HUES48 (cell line): Measurements from ENCODE around the gene BRWD1.

Experiments
- H3K27ac ChIP-seq: one replicate; pipeline ENCODE4 v1.7.0; 2013; ENCODE audit warnings: low read depth, low read length, inconsistent platforms
- H3K27me3 ChIP-seq: 2 replicates; pipeline ENCODE4 v1.6.1; 2013; ENCODE audit warnings: mild to moderate bottlenecking, low read length; ENCODE audit not compliant: control insufficient read depth, insufficient read depth
- H3K36me3 ChIP-seq: 2 replicates; pipeline ENCODE4 v1.6.1; 2013; ENCODE audit warnings: low read length; ENCODE audit not compliant: control insufficient read depth, insufficient read depth
- H3K4me1 ChIP-seq: 2 replicates; pipeline ENCODE4 v1.6.1; 2013; ENCODE audit warnings: mild to moderate bottlenecking, low read length; ENCODE audit not compliant: control insufficient read depth, insufficient read depth
- H3K4me3 ChIP-seq: 2 replicates; pipeline ENCODE4 v1.5.1; 2013; ENCODE audit warnings: mild to moderate bottlenecking, low read depth, low read length
- H3K9ac ChIP-seq: 2 replicates; pipeline ENCODE4 v1.6.1; 2013; ENCODE audit warnings: mild to moderate bottlenecking, low read depth, low read length, moderate library complexity
- H3K9me3 ChIP-seq: 2 replicates; pipeline ENCODE4 v1.6.1; 2013; ENCODE audit warnings: low read length; ENCODE audit not compliant: control insufficient read depth, insufficient read depth

Gene BRWD1

GRCh38 chr21:39315603-39316445, 2.4 kb upstream of the BRWD1 start:
- peaks cover 10% of the 10 kb centered on the region for H3K4me1 ChIP-seq

GRCh38 chr21:39314143-39315027, 953 bp upstream of the BRWD1 start:
- H3K27me3 ChIP-seq, result no peaks in the 10 kb centered on the region
- H3K9me3 ChIP-seq, result no peaks in the 10 kb centered on the region
- peak overlapping the region; percentile 97 for H3K9ac ChIP-seq
- H3K4me1 ChIP-seq, result peaks cover 10% of the 10 kb centered on the region
- H3K4me3 ChIP-seq, result peak overlapping the region; percentile 76
- peak overlapping the region; percentile 98 for H3K27ac ChIP-seq
- H3K36me3 ChIP-seq, result peaks cover 24% of the 10 kb centered on the region

More at GRCh38 chr21:39315603-39316445, 2.4 kb upstream of the BRWD1 start:
- Histone ChIP-seq H3K9ac (no peak overlapping the region), H3K27ac (no peak overlapping the region), H3K27me3 (no peaks in the 10 kb centered on the region), H3K4me3 (no peak overlapping the region), H3K9me3 (no peaks in the 10 kb centered on the region), H3K36me3 (peaks cover 13% of the 10 kb centered on the region)

GRCh38 chr21:39313042-39313570, 326 bp downstream of the BRWD1 start:
- H3K27ac ChIP-seq, result peak overlapping the region; percentile 98
- H3K4me3 ChIP-seq, result peak overlapping the region; percentile 76
- peak overlapping the region; percentile 97; the same call in 1 of the 2 replicates for H3K9ac ChIP-seq
- peaks cover 36% of the 10 kb centered on the region for H3K36me3 ChIP-seq
- H3K27me3 ChIP-seq, result no peaks in the 10 kb centered on the region
- no peaks in the 10 kb centered on the region for H3K9me3 ChIP-seq
- peaks cover 10% of the 10 kb centered on the region for H3K4me1 ChIP-seq

GRCh38 chr21:39312112-39313041, 1.1 kb downstream of the BRWD1 start:
- Histone ChIP-seq H3K4me3 (peak overlapping the region; percentile 76), H3K4me1 (peaks cover 10% of the 10 kb centered on the region), H3K9me3 (no peaks in the 10 kb centered on the region), H3K36me3 (peaks cover 43% of the 10 kb centered on the region), H3K27ac (peak overlapping the region; percentile 98), H3K27me3 (no peaks in the 10 kb centered on the region), H3K9ac (no peak overlapping the region)

- H3K36me3 ChIP-seq, result peaks cover 55% of the 10 kb centered on the region
- no peak overlapping the region for H3K9ac ChIP-seq
- no peaks in the 10 kb centered on the region for H3K27me3 ChIP-seq
- no peak overlapping the region for H3K4me3 ChIP-seq
- H3K4me1 ChIP-seq, result peaks cover 10% of the 10 kb centered on the region
- no peak overlapping the region for H3K27ac ChIP-seq
- H3K9me3 ChIP-seq, result no peaks in the 10 kb centered on the region
Measured at GRCh38 chr21:39311164-39311563, 2.3 kb downstream of the BRWD1 start.

GRCh38 chr21:39307466-39307865, 6.0 kb downstream of the BRWD1 start:
- no peaks in the 10 kb centered on the region for H3K9me3 ChIP-seq
- no peak overlapping the region for H3K9ac ChIP-seq
- H3K4me1 ChIP-seq, result peaks cover 5% of the 10 kb centered on the region
- H3K27me3 ChIP-seq, result no peaks in the 10 kb centered on the region
- peaks cover 74% of the 10 kb centered on the region for H3K36me3 ChIP-seq
- H3K27ac ChIP-seq, result no peak overlapping the region
- H3K4me3 ChIP-seq, result no peak overlapping the region

GRCh38 chr21:39300587-39300986, 12.8 kb downstream of the BRWD1 start:
- H3K4me1 ChIP-seq, result no peaks in the 10 kb centered on the region
- H3K9me3 ChIP-seq, result no peaks in the 10 kb centered on the region
- no peak overlapping the region for H3K4me3 ChIP-seq
- H3K27me3 ChIP-seq, result no peaks in the 10 kb centered on the region
- no peak overlapping the region for H3K27ac ChIP-seq
- H3K36me3 ChIP-seq, result peaks cover 67% of the 10 kb centered on the region
- no peak overlapping the region for H3K9ac ChIP-seq

GRCh38 chr21:39296891-39297290, 16.5 kb downstream of the BRWD1 start:
- Histone ChIP-seq H3K27me3 (no peaks in the 10 kb centered on the region), H3K9ac (no peak overlapping the region), H3K36me3 (peaks cover 82% of the 10 kb centered on the region), H3K9me3 (no peaks in the 10 kb centered on the region), H3K27ac (no peak overlapping the region), H3K4me3 (no peak overlapping the region), H3K4me1 (no peaks in the 10 kb centered on the region)

GRCh38 chr21:39288987-39289386, 24.4 kb downstream of the BRWD1 start:
- Histone ChIP-seq H3K4me1 (no peaks in the 10 kb centered on the region), H3K27me3 (no peaks in the 10 kb centered on the region), H3K36me3 (peaks cover 82% of the 10 kb centered on the region), H3K4me3 (no peak overlapping the region), H3K27ac (no peak overlapping the region), H3K9me3 (no peaks in the 10 kb centered on the region), H3K9ac (no peak overlapping the region)

- H3K4me1 ChIP-seq, result no peaks in the 10 kb centered on the region
- no peak overlapping the region for H3K9ac ChIP-seq
- H3K4me3 ChIP-seq, result no peak overlapping the region
- H3K27ac ChIP-seq, result no peak overlapping the region
- peaks cover 77% of the 10 kb centered on the region for H3K36me3 ChIP-seq
- H3K9me3 ChIP-seq, result no peaks in the 10 kb centered on the region
- no peaks in the 10 kb centered on the region for H3K27me3 ChIP-seq
Measured at GRCh38 chr21:39282911-39283310, 30.5 kb downstream of the BRWD1 start.
